ENCODE results near the gene STAM2. TPM values are rescaled to one million over a fixed set of nuclear protein-coding genes. Genes with fewer than 3 reads are reported as not detected.

The STAM2 gene
- total RNA-seq, 1 experiment from 2014 or later: 20.9 TPM

GRCh38 chr2:152089238-152089637 is 86.3 kb downstream of the STAM2 start:
- DNase-seq (ENCODE audit: low read depth): no peak
- in situ Hi-C loops (cut with HindIII; ENCODE audit: low pct_unique_long_range_greater_than_20kb, low sequenced_read_pairs): no loop called here

GRCh38 chr2:152088006-152088405 is 87.6 kb downstream of the STAM2 start:
- in situ Hi-C loops (cut with HindIII; ENCODE audit: low pct_unique_long_range_greater_than_20kb, low sequenced_read_pairs): no loop called here
- no peak for DNase-seq (ENCODE audit: low read depth)

- in situ Hi-C loops (cut with HindIII; ENCODE audit: low pct_unique_long_range_greater_than_20kb, low sequenced_read_pairs): no loop called here
- DNase-seq (ENCODE audit: low read depth): no peak
Measured at GRCh38 chr2:152086231-152086630, 89.3 kb downstream of the STAM2 start.

- no peak for DNase-seq (ENCODE audit: low read depth)
- in situ Hi-C loops (cut with HindIII; ENCODE audit: low pct_unique_long_range_greater_than_20kb, low sequenced_read_pairs): no loop called here
Measured at GRCh38 chr2:152084076-152084475, 91.5 kb downstream of the STAM2 start.

GRCh38 chr2:152083202-152083875 is 92.2 kb downstream of the STAM2 start:
- no peak for DNase-seq (ENCODE audit: low read depth)
- in situ Hi-C loops (cut with HindIII; ENCODE audit: low pct_unique_long_range_greater_than_20kb, low sequenced_read_pairs): no loop called here

GRCh38 chr2:152078662-152079061 is 96.9 kb downstream of the STAM2 start:
- in situ Hi-C loops (cut with HindIII; ENCODE audit: low pct_unique_long_range_greater_than_20kb, low sequenced_read_pairs): no loop called here

GRCh38 chr2:152078023-152078422 is 97.5 kb downstream of the STAM2 start:
- no peak for DNase-seq (ENCODE audit: low read depth)
- in situ Hi-C loops (cut with HindIII; ENCODE audit: low pct_unique_long_range_greater_than_20kb, low sequenced_read_pairs): no loop called here

More at GRCh38 chr2:152078662-152079061, 96.9 kb downstream of the STAM2 start:
- DNase-seq (ENCODE audit: low read depth): no peak

GRCh38 chr2:152075461-152076050 is 100.0 kb downstream of the STAM2 start:
- no peak for DNase-seq (ENCODE audit: low read depth)
- in situ Hi-C loops (cut with HindIII; ENCODE audit: low pct_unique_long_range_greater_than_20kb, low sequenced_read_pairs): no loop called here

- in situ Hi-C loops (cut with HindIII; ENCODE audit: low pct_unique_long_range_greater_than_20kb, low sequenced_read_pairs): no loop called here
- DNase-seq (ENCODE audit: low read depth): no peak
Measured at GRCh38 chr2:152072011-152072410, 103.6 kb downstream of the STAM2 start.

- no peak for DNase-seq (ENCODE audit: low read depth)
- in situ Hi-C loops (cut with HindIII; ENCODE audit: low pct_unique_long_range_greater_than_20kb, low sequenced_read_pairs): no loop called here
Measured at GRCh38 chr2:152071518-152071917, 104.0 kb downstream of the STAM2 start.

- no peak for DNase-seq (ENCODE audit: low read depth)
- in situ Hi-C loops (cut with HindIII; ENCODE audit: low pct_unique_long_range_greater_than_20kb, low sequenced_read_pairs): no loop called here
Measured at GRCh38 chr2:152071092-152071491, 104.5 kb downstream of the STAM2 start.

- no peak for DNase-seq (ENCODE audit: low read depth)
- in situ Hi-C loops (cut with HindIII; ENCODE audit: low pct_unique_long_range_greater_than_20kb, low sequenced_read_pairs): no loop called here
Measured at GRCh38 chr2:152068226-152068625, 107.3 kb downstream of the STAM2 start.

- DNase-seq (ENCODE audit: low read depth): no peak
- in situ Hi-C loops (cut with HindIII; ENCODE audit: low pct_unique_long_range_greater_than_20kb, low sequenced_read_pairs): no loop called here
Measured at GRCh38 chr2:152067823-152068222, 107.7 kb downstream of the STAM2 start.

Other genes with a start within 250 kb of the STAM2 start
- gene CACNB4, start 76.7 kb downstream of the STAM2 start, total RNA-seq (2014; rRNA removed; shearing (Covaris generic); ENCODE audit: low replicate concordance): 0.10 and 0.17 TPM in 2 replicates
- gene FMNL2, start 159.4 kb upstream of the STAM2 start, total RNA-seq (2014; rRNA removed; shearing (Covaris generic); ENCODE audit: low replicate concordance): 15.8 and 16.4 TPM in 2 replicates

Data from Caki2 (cell line).